Measurements from ENCODE around the gene CCDC57. TPM values are rescaled to one million over a fixed set of nuclear protein-coding genes. Genes with fewer than 3 reads are reported as not detected.

Gene CCDC57
- polyA plus RNA-seq, 1 donor (not counting 4 experiments of a cell fraction or from before 2014, with no cell fraction given), result 19.2 TPM

GRCh38 chr17:82060001-82060380 lies 152.7 kb downstream of the CCDC57 start:
- no peak for TF ChIP-seq EZH2 (IDR thresholded peaks at IDR 0.05; ENCODE audit: low read length)

GRCh38 chr17:82059272-82060000 lies 153.2 kb downstream of the CCDC57 start:
- dilution Hi-C loops (cut with MboI; ENCODE audit: extremely low pct_ligation_motif_present, low sequenced_read_pairs), result no loop called here

More at GRCh38 chr17:82060001-82060380, 152.7 kb downstream of the CCDC57 start:
- H3K27ac ChIP-seq (ENCODE audit: control insufficient read depth, insufficient read depth, low read length), result no peak overlapping the region
- H3K9ac ChIP-seq (ENCODE audit: control insufficient read depth, extremely low read depth, insufficient read depth, low read length), result no peak overlapping the region
- FAIRE-seq, result no peak
- H3K79me2 ChIP-seq (ENCODE audit: control insufficient read depth, insufficient read depth, low read length), result peaks cover 17% of the 10 kb centered on the region
- peaks cover 39 to 40% of the 10 kb centered on the region in 2 experiments for H3K36me3 ChIP-seq (ENCODE audit: control insufficient read depth in 2 of 2, extremely low read depth in 1 of 2, insufficient read depth in 2 of 2, low read length in 2 of 2)
- H3K4me1 ChIP-seq (ENCODE audit: control insufficient read depth, extremely low read depth, insufficient read depth, low read length), result peaks cover 7% of the 10 kb centered on the region
- no peaks in the 10 kb centered on the region for H3K27me3 ChIP-seq (ENCODE audit: control insufficient read depth, extremely low read depth, insufficient read depth, low read length)
- H3K9me1 ChIP-seq (ENCODE audit: control insufficient read depth, extremely low read depth, insufficient read depth, low read length), result no peaks in the 10 kb centered on the region
- H3K4me3 ChIP-seq (ENCODE audit: control insufficient read depth in 2 of 3, extremely low read depth in 1 of 3, insufficient read depth in 2 of 3, low read depth in 1 of 3, low read length in 3 of 3), result no peak overlapping the region
- DNase-seq (ENCODE audit: low read depth, low spot score), result no peak
- H3K4me2 ChIP-seq (ENCODE audit: control insufficient read depth, extremely low read depth, insufficient read depth, low read depth, low read length), result no peak overlapping the region
- H4K20me1 ChIP-seq (ENCODE audit: control insufficient read depth, extremely low read depth, insufficient read depth, low read length), result peaks cover 9% of the 10 kb centered on the region
- dilution Hi-C loops (cut with MboI; ENCODE audit: extremely low pct_ligation_motif_present, low sequenced_read_pairs), result no loop called here
- H2AFZ ChIP-seq (ENCODE audit: control insufficient read depth, low read length), result no peak overlapping the region
- H3K9me3 ChIP-seq (ENCODE audit: control insufficient read depth, low read depth, low read length), result no peaks in the 10 kb centered on the region

More at GRCh38 chr17:82059272-82060000, 153.2 kb downstream of the CCDC57 start:
- Histone ChIP-seq H3K4me2 (ENCODE audit: control insufficient read depth, extremely low read depth, insufficient read depth, low read depth, low read length) (no peak overlapping the region), H3K27me3 (ENCODE audit: control insufficient read depth, extremely low read depth, insufficient read depth, low read length) (no peaks in the 10 kb centered on the region), H3K79me2 (ENCODE audit: control insufficient read depth, insufficient read depth, low read length) (peaks cover 11% of the 10 kb centered on the region), H3K9ac (ENCODE audit: control insufficient read depth, extremely low read depth, insufficient read depth, low read length) (no peak overlapping the region), H3K9me3 (ENCODE audit: control insufficient read depth, low read depth, low read length) (no peaks in the 10 kb centered on the region), H4K20me1 (ENCODE audit: control insufficient read depth, extremely low read depth, insufficient read depth, low read length) (peaks cover 9% of the 10 kb centered on the region), H3K4me3 (ENCODE audit: control insufficient read depth in 2 of 3, extremely low read depth in 1 of 3, insufficient read depth in 2 of 3, low read depth in 1 of 3, low read length in 3 of 3) (no peak overlapping the region), H2AFZ (ENCODE audit: control insufficient read depth, low read length) (no peak overlapping the region), H3K9me1 (ENCODE audit: control insufficient read depth, extremely low read depth, insufficient read depth, low read length) (no peaks in the 10 kb centered on the region), H3K27ac (ENCODE audit: control insufficient read depth, insufficient read depth, low read length) (no peak overlapping the region), H3K4me1 (ENCODE audit: control insufficient read depth, extremely low read depth, insufficient read depth, low read length) (peaks cover 5% of the 10 kb centered on the region), H3K36me3 (ENCODE audit: control insufficient read depth in 2 of 2, extremely low read depth in 1 of 2, insufficient read depth in 2 of 2, low read length in 2 of 2) (peaks cover 41 to 44% of the 10 kb centered on the region in 2 experiments)
- TF ChIP-seq CTCF (optimal IDR thresholded peaks at IDR 0.05 in 1 of 3, IDR thresholded peaks at IDR 0.05 in 1 of 3, conservative IDR thresholded peaks at IDR 0.05 in 1 of 3; ENCODE audit: extremely low read depth in 1 of 3, insufficient read depth in 2 of 3, low read length in 3 of 3) (no peak), EZH2 (IDR thresholded peaks at IDR 0.05; ENCODE audit: low read length) (no peak)
- DNase-seq (ENCODE audit: low read depth, low spot score), result no peak
- no peak for FAIRE-seq

Data from keratinocyte (primary cell).